ENCODE measurements around the gene DAG1.

Gene DAG1

GRCh38 chr3:49469936-49470713, at the start of gene DAG1:
TSS of gene DAG1 (plus strand) at chr3:49470267. CDS start at chr3:49510535, 40,268 bp downstream.
- DNase-seq: peak; percentile 52 to 97 (median 94)

GRCh38 chr3:49421890-49422378, 48.1 kb upstream of the DAG1 start:
- DNase-seq: no peak

GRCh38 chr3:49422379-49423248, 47.5 kb upstream of the DAG1 start, which contains the start of gene AMT:
TSS of gene AMT (minus strand) at chr3:49422473. CDS start at chr3:49422450, 23 bp downstream.
- peak in 23 of 56 donors; percentile 2 to 60 (median 21) for DNase-seq

GRCh38 chr3:49424816-49425215, 45.3 kb upstream of the DAG1 start:
- no peak for DNase-seq

- no peak for DNase-seq
Measured at GRCh38 chr3:49427586-49427985, 42.5 kb upstream of the DAG1 start.

- DNase-seq: no peak
Measured at GRCh38 chr3:49428752-49429080, 41.4 kb upstream of the DAG1 start.

- no peak for DNase-seq
Measured at GRCh38 chr3:49434731-49435130, 35.3 kb upstream of the DAG1 start.

GRCh38 chr3:49445391-49445790, 24.7 kb upstream of the DAG1 start:
- no peak for DNase-seq

- no peak for DNase-seq
Measured at GRCh38 chr3:49453621-49454020, 16.4 kb upstream of the DAG1 start.

GRCh38 chr3:49454458-49454857, 15.6 kb upstream of the DAG1 start:
- no peak for DNase-seq

GRCh38 chr3:49454898-49455681, 15.0 kb upstream of the DAG1 start:
- DNase-seq: no peak

GRCh38 chr3:49456466-49456865, 13.6 kb upstream of the DAG1 start:
- DNase-seq: no peak

- no peak for DNase-seq
Measured at GRCh38 chr3:49460188-49460890, 9.7 kb upstream of the DAG1 start.

GRCh38 chr3:49460956-49461355, 9.1 kb upstream of the DAG1 start:
- no peak for DNase-seq

GRCh38 chr3:49461443-49462171, 8.5 kb upstream of the DAG1 start:
- no peak for DNase-seq

GRCh38 chr3:49462222-49462621, 7.8 kb upstream of the DAG1 start:
- no peak for DNase-seq

- peak in 25 of 56 donors; percentile 2 to 31 (median 14) for DNase-seq
Measured at GRCh38 chr3:49465270-49466034, 4.6 kb upstream of the DAG1 start.

GRCh38 chr3:49466085-49466484, 4.0 kb upstream of the DAG1 start:
- DNase-seq: no peak

Measured in nucleus accumbens (tissue), 56 donors.